Suprapubic skin (tissue), 4 donors: ENCODE measurements around the gene VASP.

ENCODE experiments used
- POLR2A ChIP-seq, 2 donors: fragments of 450-650 bp; IDR thresholded peaks; one replicate each; pipeline ENCODE4 v1.6.1; 2017; ENCODE audit warnings: antibody characterized with exemption in 2 of 2, mild to moderate bottlenecking in 2 of 2, moderate library complexity in 2 of 2
- POLR2AphosphoS5 ChIP-seq, 3 donors: sonication (generic); formaldehyde crosslinking; IDR thresholded peaks; one replicate each; pipeline ENCODE4 v1.6.1; 2017; ENCODE audit warnings: antibody characterized with exemption in 3 of 3
- TF ChIP-seq, protein P1 (sequence below), 2 donors: fragments of 200-600 bp in 1 of 2; fragments of 450-650 bp in 1 of 2; sonication (generic) in 1 of 2; IDR thresholded peaks; one replicate each; pipeline ENCODE4 v1.5.1; 2016 to 2019; ENCODE audit warnings: antibody characterized with exemption in 2 of 2, mild to moderate bottlenecking in 1 of 2, moderate library complexity in 1 of 2

DNA sequence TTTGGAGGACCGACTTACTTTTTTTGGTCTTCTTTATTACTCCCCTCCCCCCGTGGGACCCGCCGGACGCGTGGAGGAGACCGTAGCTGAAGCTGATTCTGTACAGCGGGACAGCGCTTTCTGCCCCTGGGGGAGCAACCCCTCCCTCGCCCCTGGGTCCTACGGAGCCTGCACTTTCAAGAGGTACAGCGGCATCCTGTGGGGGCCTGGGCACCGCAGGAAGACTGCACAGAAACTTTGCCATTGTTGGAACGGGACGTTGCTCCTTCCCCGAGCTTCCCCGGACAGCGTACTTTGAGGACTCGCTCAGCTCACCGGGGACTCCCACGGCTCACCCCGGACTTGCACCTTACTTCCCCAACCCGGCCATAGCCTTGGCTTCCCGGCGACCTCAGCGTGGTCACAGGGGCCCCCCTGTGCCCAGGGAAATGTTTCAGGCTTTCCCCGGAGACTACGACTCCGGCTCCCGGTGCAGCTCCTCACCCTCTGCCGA lies 39.1 kb upstream of the VASP start:
- TF ChIP-seq, protein P1, sequence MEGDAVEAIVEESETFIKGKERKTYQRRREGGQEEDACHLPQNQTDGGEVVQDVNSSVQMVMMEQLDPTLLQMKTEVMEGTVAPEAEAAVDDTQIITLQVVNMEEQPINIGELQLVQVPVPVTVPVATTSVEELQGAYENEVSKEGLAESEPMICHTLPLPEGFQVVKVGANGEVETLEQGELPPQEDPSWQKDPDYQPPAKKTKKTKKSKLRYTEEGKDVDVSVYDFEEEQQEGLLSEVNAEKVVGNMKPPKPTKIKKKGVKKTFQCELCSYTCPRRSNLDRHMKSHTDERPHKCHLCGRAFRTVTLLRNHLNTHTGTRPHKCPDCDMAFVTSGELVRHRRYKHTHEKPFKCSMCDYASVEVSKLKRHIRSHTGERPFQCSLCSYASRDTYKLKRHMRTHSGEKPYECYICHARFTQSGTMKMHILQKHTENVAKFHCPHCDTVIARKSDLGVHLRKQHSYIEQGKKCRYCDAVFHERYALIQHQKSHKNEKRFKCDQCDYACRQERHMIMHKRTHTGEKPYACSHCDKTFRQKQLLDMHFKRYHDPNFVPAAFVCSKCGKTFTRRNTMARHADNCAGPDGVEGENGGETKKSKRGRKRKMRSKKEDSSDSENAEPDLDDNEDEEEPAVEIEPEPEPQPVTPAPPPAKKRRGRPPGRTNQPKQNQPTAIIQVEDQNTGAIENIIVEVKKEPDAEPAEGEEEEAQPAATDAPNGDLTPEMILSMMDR (IDR thresholded peaks at IDR 0.05) = no peak
- TF ChIP-seq POLR2A (IDR thresholded peaks at IDR 0.05) (no peak), POLR2AphosphoS5 (IDR thresholded peaks at IDR 0.05) (no peak)
